ENCODE measurements around the gene ECI1.
A peak's percentile ranks its signal among the peaks of the same experiment; 100 is the strongest.

ECI1 gene

GRCh38 chr16:2208772-2209171, 42.6 kb downstream of the ECI1 start:
- Histone ChIP-seq H3K4me3 (ENCODE audit: low read depth, low read length) (no peak overlapping the region), H3K4me1 (peaks cover 21% of the 10 kb centered on the region), H3K9me3 (no peaks in the 10 kb centered on the region), H3K27me3 (no peaks in the 10 kb centered on the region), H3K36me3 (peaks cover 47% of the 10 kb centered on the region)
- DNase-seq, result no peak
- TF ChIP-seq CTCF (IDR thresholded peaks at IDR 0.05; ENCODE audit: low read depth, low read length), result no peak

GRCh38 chr16:2208308-2208707, 43.1 kb downstream of the ECI1 start:
- H3K27me3 ChIP-seq, result no peaks in the 10 kb centered on the region
- H3K9me3 ChIP-seq, result no peaks in the 10 kb centered on the region
- no peak overlapping the region for H3K4me3 ChIP-seq (ENCODE audit: low read depth, low read length)
- peaks cover 21% of the 10 kb centered on the region for H3K4me1 ChIP-seq
- TF ChIP-seq CTCF (IDR thresholded peaks at IDR 0.05; ENCODE audit: low read depth, low read length), result no peak
- DNase-seq, result no peak
- peaks cover 47% of the 10 kb centered on the region for H3K36me3 ChIP-seq

GRCh38 chr16:2207872-2208271, 43.5 kb downstream of the ECI1 start:
- Histone ChIP-seq H3K27me3 (no peaks in the 10 kb centered on the region), H3K4me1 (peaks cover 20% of the 10 kb centered on the region), H3K4me3 (ENCODE audit: low read depth, low read length) (no peak overlapping the region), H3K9me3 (no peaks in the 10 kb centered on the region), H3K36me3 (peaks cover 46% of the 10 kb centered on the region)
- TF ChIP-seq CTCF (IDR thresholded peaks at IDR 0.05; ENCODE audit: low read depth, low read length), result no peak
- DNase-seq, result no peak

GRCh38 chr16:2206780-2207433, 44.5 kb downstream of the ECI1 start:
- TF ChIP-seq CTCF (IDR thresholded peaks at IDR 0.05; ENCODE audit: low read depth, low read length), result no peak

GRCh38 chr16:2206420-2206779, 45.0 kb downstream of the ECI1 start:
- Histone ChIP-seq H3K4me1 (peaks cover 13% of the 10 kb centered on the region), H3K4me3 (ENCODE audit: low read depth, low read length) (peak overlapping the region; percentile 80), H3K9me3 (no peaks in the 10 kb centered on the region), H3K27me3 (no peaks in the 10 kb centered on the region), H3K36me3 (peaks cover 36% of the 10 kb centered on the region)
- no peak for DNase-seq
- no peak for TF ChIP-seq CTCF (IDR thresholded peaks at IDR 0.05; ENCODE audit: low read depth, low read length)

More at GRCh38 chr16:2206780-2207433, 44.5 kb downstream of the ECI1 start:
- H3K27me3 ChIP-seq, result no peaks in the 10 kb centered on the region
- H3K4me1 ChIP-seq, result peaks cover 13% of the 10 kb centered on the region
- H3K36me3 ChIP-seq, result peaks cover 36% of the 10 kb centered on the region
- DNase-seq, result no peak
- no peak overlapping the region for H3K4me3 ChIP-seq (ENCODE audit: low read depth, low read length)
- no peaks in the 10 kb centered on the region for H3K9me3 ChIP-seq

GRCh38 chr16:2205967-2206313, 45.4 kb downstream of the ECI1 start:
- Histone ChIP-seq H3K4me3 (ENCODE audit: low read depth, low read length) (peak overlapping the region; percentile 80), H3K27me3 (no peaks in the 10 kb centered on the region), H3K4me1 (peaks cover 11% of the 10 kb centered on the region), H3K9me3 (no peaks in the 10 kb centered on the region), H3K36me3 (peaks cover 36% of the 10 kb centered on the region)
- TF ChIP-seq CTCF (IDR thresholded peaks at IDR 0.05; ENCODE audit: low read depth, low read length), result no peak
- DNase-seq, result no peak

Data from BE2C (cell line).